ENCODE data around the gene FGF18. TPM values are rescaled to one million over a fixed set of nuclear protein-coding genes. Genes with fewer than 3 reads are reported as not detected.

FGF18 gene
- total and polyA plus RNA-seq, 2 of the 4 experiments (the other 2 are of a cell fraction), result 0.15 TPM; not detected in 1

DNA sequence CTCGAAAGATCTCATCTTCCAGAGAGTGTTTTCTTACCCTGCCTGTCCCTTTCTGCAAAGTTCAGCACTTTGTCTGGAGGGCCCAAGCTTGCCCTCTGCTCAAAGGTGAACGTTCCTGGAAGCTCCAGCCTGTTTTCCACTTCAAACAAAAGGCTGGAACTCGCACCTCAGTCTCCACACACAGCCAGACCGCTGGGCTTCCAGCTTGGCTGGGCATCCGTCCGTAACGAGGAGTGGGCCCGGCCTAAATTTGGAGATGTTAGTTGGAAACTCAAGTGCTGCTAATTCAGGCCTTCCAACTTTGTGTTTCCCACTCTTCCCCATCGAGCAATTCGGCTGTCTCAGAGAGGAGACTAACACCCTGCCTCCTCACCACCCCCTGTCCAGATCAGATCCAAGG is 35.1 kb downstream of the FGF18 start:
- peaks cover 4% of the 10 kb centered on the region; the same call in 1 of the 2 replicates for H3K9me1 ChIP-seq (ENCODE audit: insufficient read depth, low read length)
- no peak overlapping the region for H3K4ac ChIP-seq (ENCODE audit: low read depth, low read length)
- no peak overlapping the region for H3K18ac ChIP-seq (ENCODE audit: low read depth, low read length)
- TF ChIP-seq MAZ (IDR thresholded peaks at IDR 0.05; ENCODE audit: borderline replicate concordance, low read depth, low read length) (no peak), ELK1 (IDR thresholded peaks at IDR 0.05; ENCODE audit: borderline replicate concordance, low read depth, low read length) (no peak), MXI1 (IDR thresholded peaks at IDR 0.05; ENCODE audit: borderline replicate concordance, low read depth, low read length) (no peak), FOS (IDR thresholded peaks at IDR 0.05; ENCODE audit: low read depth, low read length) (no peak), RAD21 (IDR thresholded peaks at IDR 0.05; ENCODE audit: low read length) (no peak), MAFK (IDR thresholded peaks at IDR 0.05; ENCODE audit: low read depth, low read length) (no peak), NFE2L2 (IDR thresholded peaks at IDR 0.05; ENCODE audit: low read depth, low read length) (no peak), CHD1 (IDR thresholded peaks at IDR 0.05; ENCODE audit: low read depth, low read length) (no peak), RCOR1 (IDR thresholded peaks at IDR 0.05; ENCODE audit: insufficient replicate concordance, low read length) (no peak), CEBPB (IDR thresholded peaks at IDR 0.05; ENCODE audit: low read depth, low read length) (no peak), SMC3 (IDR thresholded peaks at IDR 0.05; ENCODE audit: low read depth, low read length) (no peak), RFX5 (IDR thresholded peaks at IDR 0.05; ENCODE audit: low read depth, low read length) (no peak), POLR2A (IDR thresholded peaks at IDR 0.05; ENCODE audit: low read depth, low read length) (no peak), BHLHE40 (IDR thresholded peaks at IDR 0.05; ENCODE audit: low read depth, low read length) (no peak), USF2 (IDR thresholded peaks at IDR 0.05; ENCODE audit: low read depth, low read length) (no peak)
- TF ChIP-seq, protein P1, sequence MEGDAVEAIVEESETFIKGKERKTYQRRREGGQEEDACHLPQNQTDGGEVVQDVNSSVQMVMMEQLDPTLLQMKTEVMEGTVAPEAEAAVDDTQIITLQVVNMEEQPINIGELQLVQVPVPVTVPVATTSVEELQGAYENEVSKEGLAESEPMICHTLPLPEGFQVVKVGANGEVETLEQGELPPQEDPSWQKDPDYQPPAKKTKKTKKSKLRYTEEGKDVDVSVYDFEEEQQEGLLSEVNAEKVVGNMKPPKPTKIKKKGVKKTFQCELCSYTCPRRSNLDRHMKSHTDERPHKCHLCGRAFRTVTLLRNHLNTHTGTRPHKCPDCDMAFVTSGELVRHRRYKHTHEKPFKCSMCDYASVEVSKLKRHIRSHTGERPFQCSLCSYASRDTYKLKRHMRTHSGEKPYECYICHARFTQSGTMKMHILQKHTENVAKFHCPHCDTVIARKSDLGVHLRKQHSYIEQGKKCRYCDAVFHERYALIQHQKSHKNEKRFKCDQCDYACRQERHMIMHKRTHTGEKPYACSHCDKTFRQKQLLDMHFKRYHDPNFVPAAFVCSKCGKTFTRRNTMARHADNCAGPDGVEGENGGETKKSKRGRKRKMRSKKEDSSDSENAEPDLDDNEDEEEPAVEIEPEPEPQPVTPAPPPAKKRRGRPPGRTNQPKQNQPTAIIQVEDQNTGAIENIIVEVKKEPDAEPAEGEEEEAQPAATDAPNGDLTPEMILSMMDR (conservative IDR thresholded peaks at IDR 0.05; ENCODE audit: low read depth, low read length), result no peak
- H3K23ac ChIP-seq (ENCODE audit: low read depth, low read length), result no peak overlapping the region
- no peak overlapping the region for H2BK15ac ChIP-seq (ENCODE audit: low read depth, low read length)
- H2AK5ac ChIP-seq (ENCODE audit: low read depth, low read length), result no peak overlapping the region
- no peak overlapping the region for H3K4me2 ChIP-seq (ENCODE audit: low read depth, low read length)
- BruUV-seq (replicated peaks), result no TSS peak
- DNase-seq (no peak), ATAC-seq (ENCODE audit: low read depth) (no peak)
- no peaks in the 10 kb centered on the region for H3K9me3 ChIP-seq (ENCODE audit: control insufficient read depth, insufficient read depth, low read length)
- in situ Hi-C loops (cut with MboI; ENCODE audit: low sequenced_read_pairs) (no loop called here), dilution Hi-C loops (cut with HindIII; ENCODE audit: low sequenced_read_pairs, unreplicated experiment) (no loop called here), intact Hi-C loops (cut with micrococcal nuclease) (no loop called here)
- H3K14ac ChIP-seq (replicated peaks; ENCODE audit: low read depth, low read length), result no peak overlapping the region
- peaks cover 6% of the 10 kb centered on the region; the same call in 1 of the 2 replicates for H3K4me1 ChIP-seq (ENCODE audit: control insufficient read depth, insufficient read depth, low read length)
- H3K9ac ChIP-seq (ENCODE audit: low read depth, low read length), result no peak overlapping the region
- H3K36me3 ChIP-seq (ENCODE audit: control insufficient read depth, insufficient read depth, low read length), result no peaks in the 10 kb centered on the region
- no peak overlapping the region for H3K27ac ChIP-seq (ENCODE audit: insufficient read depth, low read length)
- H4K91ac ChIP-seq (ENCODE audit: insufficient read depth, low read depth, low read length), result no peak overlapping the region
- H3K4me3 ChIP-seq (ENCODE audit: insufficient read depth, low read depth, low read length), result no peak overlapping the region
- no peak overlapping the region for H2BK120ac ChIP-seq (ENCODE audit: low read depth, low read length)
- no peak overlapping the region for H3K56ac ChIP-seq (ENCODE audit: extremely low read depth, insufficient read depth, low read length)
- 100% methylated on average over 2 of the region's 10 CpGs; no CpG with 5 or more reads in 1 of the 2 experiments for WGBS, 2 experiments (ENCODE audit: extremely low coverage in 2 of 2, insufficient read length in 1 of 2)
- ChIA-PET POLR2A (ENCODE audit: unreplicated experiment) (no interaction called here), CTCF (no interaction called here)
- H2BK5ac ChIP-seq (ENCODE audit: low read depth, low read length, poor library complexity, severe bottlenecking), result no peak overlapping the region
- no peaks in the 10 kb centered on the region for H4K20me1 ChIP-seq (ENCODE audit: insufficient read depth, low read length)
- H4K8ac ChIP-seq (ENCODE audit: low read depth in 2 of 2, low read length in 2 of 2), result no peak overlapping the region
- peak overlapping the region; percentile 2 for H2AFZ ChIP-seq (replicated peaks; ENCODE audit: low read length, poor library complexity)
- no peak overlapping the region for H2AK9ac ChIP-seq (replicated peaks; ENCODE audit: low read depth, low read length, poor library complexity)
- no peak overlapping the region for H4K5ac ChIP-seq (ENCODE audit: low read depth, low read length)
- H2BK20ac ChIP-seq (ENCODE audit: low read depth, low read length), result no peak overlapping the region
- H3K27me3 ChIP-seq (ENCODE audit: control insufficient read depth, insufficient read depth, low read length), result peaks cover 2% of the 10 kb centered on the region; the same call in 1 of the 2 replicates
- no peaks in the 10 kb centered on the region for H3K79me1 ChIP-seq (ENCODE audit: low read depth in 1 of 2, low read length in 2 of 2)
